ENCODE data around the gene CST7.

CST7 gene

DNA sequence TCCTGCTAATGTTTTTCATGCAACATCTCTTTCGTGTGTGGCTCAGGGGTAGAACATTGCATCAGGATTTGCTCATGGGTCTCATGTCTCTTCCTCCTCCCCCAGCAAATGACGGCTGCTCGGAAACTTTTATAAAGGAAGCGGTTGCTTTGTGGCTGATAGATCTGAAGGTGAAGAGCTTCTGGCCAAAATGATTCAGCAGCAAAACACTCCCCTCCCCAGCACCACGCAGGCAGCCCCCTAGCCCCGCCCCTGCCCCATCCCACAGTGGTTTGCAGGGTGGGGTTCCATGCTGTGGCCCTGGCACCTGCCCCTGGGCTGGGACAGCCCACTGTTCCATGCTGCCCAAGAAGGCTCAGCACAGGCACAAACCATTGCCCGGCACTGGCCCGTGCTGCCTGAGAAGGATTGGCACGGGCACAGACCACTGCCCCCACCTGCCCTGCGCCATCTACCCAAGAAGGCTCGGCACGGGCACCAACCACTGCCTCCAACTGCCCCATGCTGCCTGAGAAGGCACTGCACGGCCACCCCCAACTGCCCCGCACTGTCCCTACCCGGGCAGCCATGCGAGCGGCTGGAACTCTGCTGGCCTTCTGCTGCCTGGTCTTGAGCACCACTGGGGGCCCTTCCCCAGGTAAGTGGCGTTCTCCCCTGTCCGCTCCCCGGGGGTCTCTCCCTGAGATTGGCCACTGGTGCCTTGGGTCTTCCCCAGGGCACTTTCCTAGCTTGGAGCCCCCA lies at the start of gene CST7:
Gene CST7 (plus strand): TSS at position 331 of the 741 bp plus-strand sequence. CDS start 237 bp downstream, at position 568.
- Histone ChIP-seq H3K27ac (ENCODE audit: low read length) (no peak within 1 kb of the TSS), H3K4me3 (ENCODE audit: low read length) (no peak within 1 kb of the TSS), H3K9me3 (ENCODE audit: insufficient read depth, low read depth, low read length) (no peaks in the 10 kb centered on the region), H3K27me3 (ENCODE audit: insufficient read depth, low read length) (no peaks in the 10 kb centered on the region), H3K9ac (ENCODE audit: low read depth, low read length) (no peak within 1 kb of the TSS), H3K4me1 (ENCODE audit: insufficient read depth, low read length) (no peaks in the 10 kb centered on the region; the same call in 1 of the 2 replicates), H3K36me3 (ENCODE audit: insufficient read depth, low read depth, low read length) (no peaks in the 10 kb centered on the region)

- Histone ChIP-seq H3K9me3 (ENCODE audit: insufficient read depth, low read depth, low read length) (peaks cover 11% of the 10 kb centered on the region), H3K4me1 (ENCODE audit: insufficient read depth, low read length) (no peaks in the 10 kb centered on the region; the same call in 1 of the 2 replicates), H3K27me3 (ENCODE audit: insufficient read depth, low read length) (no peaks in the 10 kb centered on the region), H3K27ac (ENCODE audit: low read length) (no peak overlapping the region), H3K36me3 (ENCODE audit: insufficient read depth, low read depth, low read length) (no peaks in the 10 kb centered on the region), H3K9ac (ENCODE audit: low read depth, low read length) (no peak overlapping the region), H3K4me3 (ENCODE audit: low read length) (no peak overlapping the region)
These were observed 42.3 kb upstream of the CST7 start for GRCh38 chr20:24906806-24907205.

DNA sequence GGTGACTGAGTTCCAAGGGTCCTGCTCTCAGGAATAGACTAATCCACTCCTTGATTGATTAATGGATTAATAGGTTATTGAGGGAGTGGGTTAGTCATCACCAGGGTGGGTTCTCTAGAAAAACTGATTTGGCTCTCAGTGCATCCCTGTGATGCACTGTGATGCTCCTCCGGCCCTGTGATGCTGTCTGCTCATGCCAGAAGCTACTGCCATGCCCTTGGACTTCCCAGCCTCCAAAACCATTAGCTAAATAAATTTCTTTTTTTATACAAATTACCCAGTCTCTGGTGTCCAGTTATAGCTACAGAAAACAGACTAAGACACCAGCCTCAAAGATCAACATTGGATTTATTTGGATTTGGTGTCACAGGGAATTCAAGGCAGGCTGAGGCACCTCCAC lies 40.4 kb upstream of the CST7 start:
- Histone ChIP-seq H3K4me3 (ENCODE audit: low read length) (no peak overlapping the region), H3K27me3 (ENCODE audit: insufficient read depth, low read length) (no peaks in the 10 kb centered on the region), H3K27ac (ENCODE audit: low read length) (no peak overlapping the region), H3K9me3 (ENCODE audit: insufficient read depth, low read depth, low read length) (peaks cover 11% of the 10 kb centered on the region), H3K36me3 (ENCODE audit: insufficient read depth, low read depth, low read length) (no peaks in the 10 kb centered on the region), H3K4me1 (ENCODE audit: insufficient read depth, low read length) (no peaks in the 10 kb centered on the region; the same call in 1 of the 2 replicates), H3K9ac (ENCODE audit: low read depth, low read length) (no peak overlapping the region)

GRCh38 chr20:24909086-24909780 lies 39.8 kb upstream of the CST7 start:
- H3K27ac ChIP-seq (ENCODE audit: low read length): no peak overlapping the region
- H3K27me3 ChIP-seq (ENCODE audit: insufficient read depth, low read length): no peaks in the 10 kb centered on the region
- no peak overlapping the region for H3K4me3 ChIP-seq (ENCODE audit: low read length)
- H3K4me1 ChIP-seq (ENCODE audit: insufficient read depth, low read length): no peaks in the 10 kb centered on the region; the same call in 1 of the 2 replicates
- H3K36me3 ChIP-seq (ENCODE audit: insufficient read depth, low read depth, low read length): no peaks in the 10 kb centered on the region
- H3K9ac ChIP-seq (ENCODE audit: low read depth, low read length): no peak overlapping the region
- peaks cover 11% of the 10 kb centered on the region for H3K9me3 ChIP-seq (ENCODE audit: insufficient read depth, low read depth, low read length)

GRCh38 chr20:24909861-24910260 lies 39.2 kb upstream of the CST7 start:
- H3K9me3 ChIP-seq (ENCODE audit: insufficient read depth, low read depth, low read length): peaks cover 11% of the 10 kb centered on the region
- H3K4me3 ChIP-seq (ENCODE audit: low read length): no peak overlapping the region
- H3K9ac ChIP-seq (ENCODE audit: low read depth, low read length): no peak overlapping the region
- H3K36me3 ChIP-seq (ENCODE audit: insufficient read depth, low read depth, low read length): no peaks in the 10 kb centered on the region
- no peaks in the 10 kb centered on the region; the same call in 1 of the 2 replicates for H3K4me1 ChIP-seq (ENCODE audit: insufficient read depth, low read length)
- H3K27me3 ChIP-seq (ENCODE audit: insufficient read depth, low read length): no peaks in the 10 kb centered on the region
- H3K27ac ChIP-seq (ENCODE audit: low read length): no peak overlapping the region

DNA sequence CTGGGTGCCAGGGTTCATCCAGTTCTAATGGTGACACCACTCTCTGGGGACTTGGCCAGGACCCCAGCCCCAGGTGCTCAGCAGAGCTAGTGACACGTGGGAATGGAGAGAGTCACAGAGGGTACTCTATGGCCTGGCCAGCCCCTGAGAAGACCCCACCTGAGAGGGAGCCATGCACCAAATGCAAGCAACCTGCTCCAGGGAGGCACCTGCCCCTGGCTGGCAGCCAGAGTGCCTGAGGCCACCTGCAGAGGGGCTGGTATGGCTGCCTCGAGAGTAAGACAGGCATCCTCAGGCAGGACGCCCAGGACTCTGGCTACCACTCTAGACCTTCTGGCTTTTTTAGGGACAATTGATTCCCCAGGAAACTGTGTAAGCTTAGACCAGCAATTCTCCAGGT lies 38.6 kb upstream of the CST7 start:
- no peak overlapping the region for H3K9ac ChIP-seq (ENCODE audit: low read depth, low read length)
- H3K27ac ChIP-seq (ENCODE audit: low read length): no peak overlapping the region
- no peaks in the 10 kb centered on the region for H3K27me3 ChIP-seq (ENCODE audit: insufficient read depth, low read length)
- H3K4me1 ChIP-seq (ENCODE audit: insufficient read depth, low read length): no peaks in the 10 kb centered on the region; the same call in 1 of the 2 replicates
- no peak overlapping the region for H3K4me3 ChIP-seq (ENCODE audit: low read length)
- H3K9me3 ChIP-seq (ENCODE audit: insufficient read depth, low read depth, low read length): peaks cover 11% of the 10 kb centered on the region
- no peaks in the 10 kb centered on the region for H3K36me3 ChIP-seq (ENCODE audit: insufficient read depth, low read depth, low read length)

- no peaks in the 10 kb centered on the region for H3K36me3 ChIP-seq (ENCODE audit: insufficient read depth, low read depth, low read length)
- H3K9me3 ChIP-seq (ENCODE audit: insufficient read depth, low read depth, low read length): peaks cover 11% of the 10 kb centered on the region
- no peaks in the 10 kb centered on the region for H3K27me3 ChIP-seq (ENCODE audit: insufficient read depth, low read length)
- H3K27ac ChIP-seq (ENCODE audit: low read length): no peak overlapping the region
- H3K9ac ChIP-seq (ENCODE audit: low read depth, low read length): no peak overlapping the region
- H3K4me1 ChIP-seq (ENCODE audit: insufficient read depth, low read length): no peaks in the 10 kb centered on the region; the same call in 1 of the 2 replicates
- no peak overlapping the region for H3K4me3 ChIP-seq (ENCODE audit: low read length)
These were observed 37.6 kb upstream of the CST7 start for GRCh38 chr20:24911461-24911860.

GRCh38 chr20:24912397-24913075 lies 36.5 kb upstream of the CST7 start:
- Histone ChIP-seq H3K9ac (ENCODE audit: low read depth, low read length) (no peak overlapping the region), H3K27ac (ENCODE audit: low read length) (no peak overlapping the region), H3K9me3 (ENCODE audit: insufficient read depth, low read depth, low read length) (peaks cover under 1% of the 10 kb centered on the region; the same call in 1 of the 2 replicates), H3K36me3 (ENCODE audit: insufficient read depth, low read depth, low read length) (no peaks in the 10 kb centered on the region), H3K27me3 (ENCODE audit: insufficient read depth, low read length) (peaks cover 5% of the 10 kb centered on the region), H3K4me1 (ENCODE audit: insufficient read depth, low read length) (no peaks in the 10 kb centered on the region; the same call in 1 of the 2 replicates), H3K4me3 (ENCODE audit: low read length) (no peak overlapping the region)

GRCh38 chr20:24913076-24913628 lies 35.9 kb upstream of the CST7 start:
- Histone ChIP-seq H3K36me3 (ENCODE audit: insufficient read depth, low read depth, low read length) (no peaks in the 10 kb centered on the region), H3K4me1 (ENCODE audit: insufficient read depth, low read length) (no peaks in the 10 kb centered on the region; the same call in 1 of the 2 replicates), H3K27me3 (ENCODE audit: insufficient read depth, low read length) (peaks cover 10% of the 10 kb centered on the region), H3K4me3 (ENCODE audit: low read length) (no peak overlapping the region), H3K9ac (ENCODE audit: low read depth, low read length) (no peak overlapping the region), H3K27ac (ENCODE audit: low read length) (no peak overlapping the region), H3K9me3 (ENCODE audit: insufficient read depth, low read depth, low read length) (no peaks in the 10 kb centered on the region)

DNA sequence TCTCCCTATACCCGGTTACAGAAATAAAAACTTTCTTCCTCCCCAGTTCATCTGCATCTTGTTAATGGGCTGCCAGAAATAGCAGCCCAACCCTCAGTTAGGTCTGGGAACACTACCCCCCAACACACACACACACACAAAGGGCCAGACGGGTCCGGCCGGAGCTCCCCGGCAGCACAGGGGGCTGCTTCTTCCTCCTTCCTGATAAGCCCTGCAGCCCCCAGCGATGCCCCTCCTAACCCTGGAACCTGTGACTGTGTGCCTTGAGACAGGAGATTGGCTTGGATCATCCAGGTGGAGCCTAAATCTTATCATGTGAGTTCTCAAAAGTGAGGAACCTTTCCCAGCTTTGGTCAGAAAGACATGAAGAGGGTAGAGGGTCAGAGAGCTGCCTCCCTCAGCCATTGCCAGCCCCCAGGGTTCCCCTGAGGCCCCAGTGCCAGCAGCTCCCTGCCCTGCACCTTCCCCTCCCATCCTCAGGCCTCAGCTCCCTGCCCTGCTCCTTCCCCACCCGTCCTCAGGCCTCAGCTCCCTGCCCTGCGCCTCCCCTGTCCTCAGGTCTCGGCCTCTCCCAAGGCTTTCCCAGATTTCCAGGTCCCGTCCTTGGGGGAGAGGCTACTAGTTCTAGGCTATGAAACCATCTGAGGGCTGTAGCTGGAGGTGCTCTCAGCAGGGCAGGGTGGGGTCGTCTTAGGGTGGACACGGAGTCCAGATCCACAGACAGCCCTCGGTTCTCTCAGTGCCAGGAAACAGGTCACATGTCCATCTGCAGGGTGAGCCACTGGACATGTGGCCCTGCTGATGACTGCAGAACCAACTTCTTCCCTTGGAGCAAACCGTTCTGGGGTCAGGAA lies 34.5 kb upstream of the CST7 start:
- H3K27ac ChIP-seq (ENCODE audit: low read length): no peak overlapping the region
- H3K9me3 ChIP-seq (ENCODE audit: insufficient read depth, low read depth, low read length): no peaks in the 10 kb centered on the region
- H3K4me3 ChIP-seq (ENCODE audit: low read length): no peak overlapping the region
- H3K4me1 ChIP-seq (ENCODE audit: insufficient read depth, low read length): no peaks in the 10 kb centered on the region; the same call in 1 of the 2 replicates
- peaks cover 10% of the 10 kb centered on the region for H3K27me3 ChIP-seq (ENCODE audit: insufficient read depth, low read length)
- no peak overlapping the region for H3K9ac ChIP-seq (ENCODE audit: low read depth, low read length)
- no peaks in the 10 kb centered on the region for H3K36me3 ChIP-seq (ENCODE audit: insufficient read depth, low read depth, low read length)

- Histone ChIP-seq H3K4me1 (ENCODE audit: insufficient read depth, low read length) (no peaks in the 10 kb centered on the region; the same call in 1 of the 2 replicates), H3K27me3 (ENCODE audit: insufficient read depth, low read length) (peaks cover 10% of the 10 kb centered on the region), H3K27ac (ENCODE audit: low read length) (no peak overlapping the region), H3K4me3 (ENCODE audit: low read length) (no peak overlapping the region), H3K9me3 (ENCODE audit: insufficient read depth, low read depth, low read length) (no peaks in the 10 kb centered on the region), H3K36me3 (ENCODE audit: insufficient read depth, low read depth, low read length) (no peaks in the 10 kb centered on the region), H3K9ac (ENCODE audit: low read depth, low read length) (no peak overlapping the region)
These were observed 33.6 kb upstream of the CST7 start for GRCh38 chr20:24915440-24915839.

Measured in iPS-20b (cell line).